SK-N-SH (cell line): ENCODE data around the gene SHC3.

Source experiments
- MXI1 ChIP-seq: IDR thresholded peaks from 2 replicates; pipeline ENCODE4 v1.6.1; 2012; ENCODE audit warnings: mild to moderate bottlenecking, low read depth, low read length, improper control_type of control experiment
- POLR2AphosphoS5 ChIP-seq: IDR thresholded peaks from 2 replicates; pipeline ENCODE4 v1.6.1; 2012; ENCODE audit warnings: low read depth, low read length
- RAD21 ChIP-seq: IDR thresholded peaks from 2 replicates; pipeline ENCODE4 v1.6.1; 2012; ENCODE audit warnings: mild to moderate bottlenecking, low read length
- RFX5 ChIP-seq: IDR thresholded peaks from 2 replicates; pipeline ENCODE4 v1.6.1; 2012; ENCODE audit warnings: mild to moderate bottlenecking, improper control_type of control experiment, low read length
- RXRA ChIP-seq: IDR thresholded peaks from 2 replicates; pipeline ENCODE4 v1.4.0; 2012; ENCODE audit warnings: low read depth, mild to moderate bottlenecking, borderline replicate concordance
- TAF1 ChIP-seq: IDR thresholded peaks from 2 replicates; pipeline ENCODE4 v1.6.1; 2012; ENCODE audit warnings: low read depth, mild to moderate bottlenecking, low read length, moderate library complexity, borderline replicate concordance
- TEAD4 ChIP-seq: IDR thresholded peaks from 2 replicates; pipeline ENCODE4 v1.4.0; 2012; ENCODE audit warnings: mild to moderate bottlenecking, borderline replicate concordance; ENCODE audit not compliant: insufficient read depth
- TF ChIP-seq, protein P1 (sequence below): IDR thresholded peaks from 2 replicates; pipeline ENCODE4 v1.4.0; 2012; ENCODE audit warnings: low read depth
- TF ChIP-seq, protein P2 (sequence below): fragments of 200-600 bp; sonication (generic); IDR thresholded peaks from 2 replicates; pipeline ENCODE4 v1.6.1; 2017; ENCODE audit warnings: antibody characterized with exemption, mild to moderate bottlenecking, moderate library complexity
- TF ChIP-seq, protein P3 (sequence below): IDR thresholded peaks from 2 replicates; pipeline ENCODE4 v1.6.1; 2012; ENCODE audit warnings: mild to moderate bottlenecking, low read depth, low read length, moderate library complexity
- TF ChIP-seq, protein P4 (sequence below): fragments of 150-350 bp; IDR thresholded peaks from 2 replicates; pipeline ENCODE4 v1.6.1; 2017; ENCODE audit warnings: antibody characterized with exemption, low read length, low read depth, borderline replicate concordance

DNA sequence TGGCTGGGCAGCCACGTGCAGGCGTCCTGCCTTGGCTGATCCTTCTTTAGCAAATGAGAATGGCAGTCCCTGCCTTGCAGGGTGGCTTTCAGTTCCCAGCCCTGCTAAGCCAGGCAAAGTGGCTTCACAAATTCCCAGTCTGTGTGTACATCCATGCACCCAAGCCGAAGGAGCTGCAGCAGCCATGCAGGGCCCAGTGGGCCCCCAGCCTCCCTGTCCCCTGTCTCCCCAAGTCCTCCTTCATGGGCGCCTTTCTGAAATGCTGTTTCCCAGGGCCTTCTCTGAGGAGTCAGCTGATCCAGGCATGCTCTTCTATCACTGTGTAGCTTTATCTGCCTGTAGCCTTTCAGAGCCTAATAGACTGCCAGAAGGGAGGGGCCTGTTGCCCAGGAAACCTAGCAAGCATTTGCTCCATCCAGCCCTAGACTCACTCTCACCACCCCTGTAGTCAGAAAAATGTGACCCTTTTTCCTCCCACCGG lies 47.4 kb upstream of the SHC3 start:
- TF ChIP-seq POLR2AphosphoS5 (no peak), MXI1 (0 out of 2 replicates have a peak, but pooled peaks have one; percentile 34), TEAD4 (no peak), RXRA (no peak), TAF1 (no peak), RFX5 (no peak), RAD21 (no peak)
- TF ChIP-seq, protein P1, sequence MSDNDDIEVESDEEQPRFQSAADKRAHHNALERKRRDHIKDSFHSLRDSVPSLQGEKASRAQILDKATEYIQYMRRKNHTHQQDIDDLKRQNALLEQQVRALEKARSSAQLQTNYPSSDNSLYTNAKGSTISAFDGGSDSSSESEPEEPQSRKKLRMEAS = no peak
- TF ChIP-seq, protein P2, sequence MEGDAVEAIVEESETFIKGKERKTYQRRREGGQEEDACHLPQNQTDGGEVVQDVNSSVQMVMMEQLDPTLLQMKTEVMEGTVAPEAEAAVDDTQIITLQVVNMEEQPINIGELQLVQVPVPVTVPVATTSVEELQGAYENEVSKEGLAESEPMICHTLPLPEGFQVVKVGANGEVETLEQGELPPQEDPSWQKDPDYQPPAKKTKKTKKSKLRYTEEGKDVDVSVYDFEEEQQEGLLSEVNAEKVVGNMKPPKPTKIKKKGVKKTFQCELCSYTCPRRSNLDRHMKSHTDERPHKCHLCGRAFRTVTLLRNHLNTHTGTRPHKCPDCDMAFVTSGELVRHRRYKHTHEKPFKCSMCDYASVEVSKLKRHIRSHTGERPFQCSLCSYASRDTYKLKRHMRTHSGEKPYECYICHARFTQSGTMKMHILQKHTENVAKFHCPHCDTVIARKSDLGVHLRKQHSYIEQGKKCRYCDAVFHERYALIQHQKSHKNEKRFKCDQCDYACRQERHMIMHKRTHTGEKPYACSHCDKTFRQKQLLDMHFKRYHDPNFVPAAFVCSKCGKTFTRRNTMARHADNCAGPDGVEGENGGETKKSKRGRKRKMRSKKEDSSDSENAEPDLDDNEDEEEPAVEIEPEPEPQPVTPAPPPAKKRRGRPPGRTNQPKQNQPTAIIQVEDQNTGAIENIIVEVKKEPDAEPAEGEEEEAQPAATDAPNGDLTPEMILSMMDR = no peak
- TF ChIP-seq, protein P3, sequence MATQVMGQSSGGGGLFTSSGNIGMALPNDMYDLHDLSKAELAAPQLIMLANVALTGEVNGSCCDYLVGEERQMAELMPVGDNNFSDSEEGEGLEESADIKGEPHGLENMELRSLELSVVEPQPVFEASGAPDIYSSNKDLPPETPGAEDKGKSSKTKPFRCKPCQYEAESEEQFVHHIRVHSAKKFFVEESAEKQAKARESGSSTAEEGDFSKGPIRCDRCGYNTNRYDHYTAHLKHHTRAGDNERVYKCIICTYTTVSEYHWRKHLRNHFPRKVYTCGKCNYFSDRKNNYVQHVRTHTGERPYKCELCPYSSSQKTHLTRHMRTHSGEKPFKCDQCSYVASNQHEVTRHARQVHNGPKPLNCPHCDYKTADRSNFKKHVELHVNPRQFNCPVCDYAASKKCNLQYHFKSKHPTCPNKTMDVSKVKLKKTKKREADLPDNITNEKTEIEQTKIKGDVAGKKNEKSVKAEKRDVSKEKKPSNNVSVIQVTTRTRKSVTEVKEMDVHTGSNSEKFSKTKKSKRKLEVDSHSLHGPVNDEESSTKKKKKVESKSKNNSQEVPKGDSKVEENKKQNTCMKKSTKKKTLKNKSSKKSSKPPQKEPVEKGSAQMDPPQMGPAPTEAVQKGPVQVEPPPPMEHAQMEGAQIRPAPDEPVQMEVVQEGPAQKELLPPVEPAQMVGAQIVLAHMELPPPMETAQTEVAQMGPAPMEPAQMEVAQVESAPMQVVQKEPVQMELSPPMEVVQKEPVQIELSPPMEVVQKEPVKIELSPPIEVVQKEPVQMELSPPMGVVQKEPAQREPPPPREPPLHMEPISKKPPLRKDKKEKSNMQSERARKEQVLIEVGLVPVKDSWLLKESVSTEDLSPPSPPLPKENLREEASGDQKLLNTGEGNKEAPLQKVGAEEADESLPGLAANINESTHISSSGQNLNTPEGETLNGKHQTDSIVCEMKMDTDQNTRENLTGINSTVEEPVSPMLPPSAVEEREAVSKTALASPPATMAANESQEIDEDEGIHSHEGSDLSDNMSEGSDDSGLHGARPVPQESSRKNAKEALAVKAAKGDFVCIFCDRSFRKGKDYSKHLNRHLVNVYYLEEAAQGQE = no peak
- TF ChIP-seq, protein P4, sequence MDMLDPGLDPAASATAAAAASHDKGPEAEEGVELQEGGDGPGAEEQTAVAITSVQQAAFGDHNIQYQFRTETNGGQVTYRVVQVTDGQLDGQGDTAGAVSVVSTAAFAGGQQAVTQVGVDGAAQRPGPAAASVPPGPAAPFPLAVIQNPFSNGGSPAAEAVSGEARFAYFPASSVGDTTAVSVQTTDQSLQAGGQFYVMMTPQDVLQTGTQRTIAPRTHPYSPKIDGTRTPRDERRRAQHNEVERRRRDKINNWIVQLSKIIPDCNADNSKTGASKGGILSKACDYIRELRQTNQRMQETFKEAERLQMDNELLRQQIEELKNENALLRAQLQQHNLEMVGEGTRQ = no peak
